Measurements from ENCODE around the gene GPNMB.

GPNMB gene

DNA sequence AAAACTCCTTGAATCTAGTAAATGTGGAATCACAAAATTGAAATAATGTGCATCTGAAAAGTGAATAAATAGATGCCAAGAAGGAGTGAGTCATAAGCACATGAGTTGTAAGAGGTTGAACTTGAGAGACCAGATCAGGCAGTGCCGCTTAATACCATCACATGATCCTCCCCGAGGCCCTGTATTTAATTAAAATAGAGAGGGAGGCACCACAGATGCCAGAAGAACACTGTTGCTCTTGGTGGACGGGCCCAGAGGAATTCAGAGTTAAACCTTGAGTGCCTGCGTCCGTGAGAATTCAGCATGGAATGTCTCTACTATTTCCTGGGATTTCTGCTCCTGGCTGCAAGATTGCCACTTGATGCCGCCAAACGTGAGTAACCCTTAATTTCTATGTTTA is at the start of gene GPNMB:
GPNMB (plus strand) TSS at position 221 of the 400 bp plus-strand sequence; CDS start at position 304, 83 bp downstream.
- TF ChIP-seq GATA3 (IDR thresholded peaks at IDR 0.05; ENCODE audit: low read depth, low read length) = no peak
- TF ChIP-seq GATA2 (IDR thresholded peaks at IDR 0.05; ENCODE audit: low read depth, low read length) = no peak

DNA sequence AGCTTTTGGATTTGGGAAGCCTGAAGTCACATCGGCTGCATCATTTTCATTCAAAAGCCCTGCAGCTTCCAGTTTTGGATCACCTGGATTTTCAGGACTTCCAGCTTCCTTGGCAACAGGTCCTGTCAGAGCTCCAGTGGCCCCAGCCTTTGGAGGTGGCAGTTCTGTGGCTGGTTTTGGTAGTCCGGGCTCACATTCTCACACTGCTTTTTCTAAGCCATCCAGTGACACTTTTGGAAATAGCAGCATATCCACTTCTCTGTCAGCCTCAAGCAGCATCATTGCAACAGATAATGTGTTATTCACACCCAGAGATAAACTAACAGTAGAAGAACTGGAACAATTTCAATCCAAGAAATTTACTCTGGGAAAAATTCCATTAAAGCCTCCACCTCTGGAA is 46.2 kb upstream of the GPNMB start:
- TF ChIP-seq GATA2 (IDR thresholded peaks at IDR 0.05; ENCODE audit: low read depth, low read length) = no peak
- TF ChIP-seq GATA3 (IDR thresholded peaks at IDR 0.05; ENCODE audit: low read depth, low read length) = no peak

GRCh38 chr7:23204241-23204640 is 42.3 kb upstream of the GPNMB start:
- TF ChIP-seq GATA3 (IDR thresholded peaks at IDR 0.05; ENCODE audit: low read depth, low read length) = no peak
- TF ChIP-seq GATA2 (IDR thresholded peaks at IDR 0.05; ENCODE audit: low read depth, low read length) = no peak

DNA sequence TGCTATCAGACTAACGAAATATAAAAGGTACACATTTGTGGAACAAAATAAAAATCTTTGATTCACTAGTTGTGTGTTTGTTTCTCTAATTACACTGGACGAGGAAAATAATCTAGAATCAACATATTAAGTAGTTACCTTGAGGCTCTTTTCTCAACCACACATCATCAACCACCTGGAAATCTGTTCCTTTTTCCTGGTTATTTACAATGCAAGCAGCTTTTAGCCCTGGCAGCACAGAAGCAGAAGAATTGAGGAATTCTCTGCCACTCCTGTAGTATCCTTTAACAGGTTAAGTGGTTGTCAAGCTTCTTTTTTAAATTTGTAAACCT is 41.0 kb upstream of the GPNMB start:
- TF ChIP-seq GATA3 (IDR thresholded peaks at IDR 0.05; ENCODE audit: low read depth, low read length) = no peak
- no peak for TF ChIP-seq GATA2 (IDR thresholded peaks at IDR 0.05; ENCODE audit: low read depth, low read length)

GRCh38 chr7:23205909-23206767 is 40.4 kb upstream of the GPNMB start:
- TF ChIP-seq GATA2 (IDR thresholded peaks at IDR 0.05; ENCODE audit: low read depth, low read length) (no peak), GATA3 (IDR thresholded peaks at IDR 0.05; ENCODE audit: low read depth, low read length) (no peak)

DNA sequence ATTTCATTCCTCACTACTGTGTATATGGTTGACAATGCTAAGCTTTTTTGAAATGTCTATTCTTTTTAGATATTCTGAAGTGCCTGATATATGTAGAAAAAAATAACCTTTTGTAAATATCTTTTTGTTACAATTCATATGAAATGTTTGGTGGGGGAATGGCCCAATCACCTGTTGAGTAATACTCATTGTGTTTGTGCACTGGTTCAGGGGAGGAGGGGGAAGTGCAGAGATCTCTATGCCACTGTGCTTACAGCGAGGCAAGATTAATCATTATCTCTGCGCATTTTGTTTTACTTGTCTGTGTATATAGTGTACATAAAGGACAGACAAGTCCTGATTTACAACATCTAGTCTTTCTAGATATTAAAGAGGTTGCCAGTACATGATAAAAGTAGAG is 39.6 kb upstream of the GPNMB start:
- TF ChIP-seq GATA3 (IDR thresholded peaks at IDR 0.05; ENCODE audit: low read depth, low read length) = no peak
- no peak for TF ChIP-seq GATA2 (IDR thresholded peaks at IDR 0.05; ENCODE audit: low read depth, low read length)

DNA sequence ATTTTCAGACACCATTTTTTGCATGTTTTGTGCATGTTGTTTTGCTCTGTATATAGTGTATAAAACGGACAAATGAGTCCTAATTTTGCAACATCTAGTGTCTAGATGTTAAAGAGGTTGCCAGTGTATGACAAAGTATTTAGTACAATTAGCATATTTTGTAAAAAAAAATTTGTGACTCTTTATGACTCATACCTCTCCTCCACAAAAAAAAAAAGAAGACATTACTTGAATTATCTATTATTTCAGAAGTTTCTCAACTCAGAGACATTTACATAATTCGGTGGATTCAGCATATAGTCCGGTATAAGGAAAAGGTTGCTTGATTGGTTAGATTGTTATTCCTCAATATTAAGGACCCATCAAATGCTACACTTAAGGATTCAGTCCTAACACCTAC is 38.7 kb upstream of the GPNMB start:
- no peak for TF ChIP-seq GATA2 (IDR thresholded peaks at IDR 0.05; ENCODE audit: low read depth, low read length)
- no peak for TF ChIP-seq GATA3 (IDR thresholded peaks at IDR 0.05; ENCODE audit: low read depth, low read length)

DNA sequence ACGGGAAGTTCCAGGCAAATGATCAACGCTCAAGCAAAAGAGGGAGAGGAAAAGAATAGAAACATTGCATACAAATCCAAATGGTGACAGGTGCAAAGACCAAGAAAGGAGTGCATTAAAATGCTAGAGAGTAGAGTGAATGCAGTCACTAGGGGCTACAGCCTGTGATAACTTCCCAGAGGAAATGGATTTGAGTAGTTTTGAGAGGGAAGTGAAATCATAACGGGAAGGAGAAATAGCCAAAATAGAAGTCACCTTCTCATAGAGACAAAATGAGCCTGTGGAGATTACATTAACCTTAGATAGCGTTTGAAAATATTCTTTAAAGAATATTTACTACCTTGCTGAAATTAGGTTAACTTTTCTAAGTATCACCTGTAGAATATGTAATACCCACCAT is 38.3 kb upstream of the GPNMB start:
- TF ChIP-seq GATA2 (IDR thresholded peaks at IDR 0.05; ENCODE audit: low read depth, low read length) (no peak), GATA3 (IDR thresholded peaks at IDR 0.05; ENCODE audit: low read depth, low read length) (no peak)

- TF ChIP-seq GATA2 (IDR thresholded peaks at IDR 0.05; ENCODE audit: low read depth, low read length) = no peak
- TF ChIP-seq GATA3 (IDR thresholded peaks at IDR 0.05; ENCODE audit: low read depth, low read length) = no peak
These were observed 36.1 kb upstream of the GPNMB start for GRCh38 chr7:23210506-23210905.

- no peak for TF ChIP-seq GATA2 (IDR thresholded peaks at IDR 0.05; ENCODE audit: low read depth, low read length)
- TF ChIP-seq GATA3 (IDR thresholded peaks at IDR 0.05; ENCODE audit: low read depth, low read length) = no peak
These were observed 35.0 kb upstream of the GPNMB start for GRCh38 chr7:23211589-23211988.

DNA sequence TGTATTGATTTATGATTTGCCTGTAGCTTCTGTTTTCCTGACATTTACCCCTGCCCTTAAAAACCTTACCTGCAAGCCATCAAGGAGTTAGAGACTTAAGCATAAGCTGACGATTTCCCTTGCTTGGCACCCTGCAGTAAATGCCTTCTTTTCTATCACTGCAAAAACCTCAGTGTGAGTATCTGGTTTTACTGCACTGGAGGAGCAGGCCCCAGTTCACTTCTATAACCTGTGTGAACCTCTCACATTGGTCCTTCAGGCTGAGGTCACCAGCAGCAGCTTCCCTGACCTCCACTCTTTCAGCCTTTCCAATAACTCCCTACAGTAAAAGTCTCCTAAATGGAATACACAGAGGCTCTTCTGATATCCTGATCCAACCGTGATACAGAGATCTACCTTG is 34.2 kb upstream of the GPNMB start:
- TF ChIP-seq GATA2 (IDR thresholded peaks at IDR 0.05; ENCODE audit: low read depth, low read length) = no peak
- TF ChIP-seq GATA3 (IDR thresholded peaks at IDR 0.05; ENCODE audit: low read depth, low read length) = no peak

DNA sequence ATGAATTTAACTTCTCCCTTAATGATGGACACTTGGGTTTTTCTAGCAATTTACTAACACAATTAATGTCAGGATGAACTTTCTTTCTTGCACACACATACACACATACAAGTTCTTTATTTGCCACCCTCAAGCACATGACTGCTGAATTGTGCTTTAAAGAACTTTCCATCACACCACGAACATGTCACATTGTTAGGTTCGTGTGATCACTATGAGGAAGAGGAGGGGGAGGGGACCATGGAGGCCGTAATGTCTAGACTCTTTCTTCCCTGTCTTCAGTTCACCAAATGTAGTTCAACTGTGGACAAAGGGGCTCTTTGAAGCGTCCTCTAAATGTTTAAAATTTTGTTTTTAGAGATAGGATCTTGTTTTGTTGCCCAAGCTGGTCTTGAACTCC is 33.7 kb upstream of the GPNMB start:
- TF ChIP-seq GATA2 (IDR thresholded peaks at IDR 0.05; ENCODE audit: low read depth, low read length) (no peak), GATA3 (IDR thresholded peaks at IDR 0.05; ENCODE audit: low read depth, low read length) (no peak)

DNA sequence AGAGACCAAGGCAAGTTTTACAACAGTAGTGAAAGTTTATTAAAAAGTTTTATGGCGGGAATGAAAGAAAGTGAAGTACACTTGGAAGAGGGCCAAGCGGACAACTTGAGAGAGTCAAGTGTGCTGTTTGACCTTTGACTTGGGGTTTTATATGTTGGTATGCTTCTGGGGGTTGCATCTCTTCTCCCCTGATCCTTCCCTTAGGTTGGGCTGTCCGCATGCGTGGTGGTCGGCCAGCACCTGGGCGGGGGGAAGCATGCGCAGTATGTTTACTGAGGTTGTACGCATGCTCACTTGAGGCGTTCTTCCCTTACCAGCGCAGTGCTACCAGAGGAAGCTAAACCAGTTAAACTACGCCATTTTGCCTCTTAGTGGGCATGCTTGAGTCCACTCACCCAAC is 32.8 kb upstream of the GPNMB start:
- TF ChIP-seq GATA2 (IDR thresholded peaks at IDR 0.05; ENCODE audit: low read depth, low read length) (no peak), GATA3 (IDR thresholded peaks at IDR 0.05; ENCODE audit: low read depth, low read length) (no peak)

- TF ChIP-seq GATA3 (IDR thresholded peaks at IDR 0.05; ENCODE audit: low read depth, low read length) (peak; percentile 92), GATA2 (IDR thresholded peaks at IDR 0.05; ENCODE audit: low read depth, low read length) (peak; percentile 95)
These were observed 32.2 kb upstream of the GPNMB start for GRCh38 chr7:23214423-23214822.

DNA sequence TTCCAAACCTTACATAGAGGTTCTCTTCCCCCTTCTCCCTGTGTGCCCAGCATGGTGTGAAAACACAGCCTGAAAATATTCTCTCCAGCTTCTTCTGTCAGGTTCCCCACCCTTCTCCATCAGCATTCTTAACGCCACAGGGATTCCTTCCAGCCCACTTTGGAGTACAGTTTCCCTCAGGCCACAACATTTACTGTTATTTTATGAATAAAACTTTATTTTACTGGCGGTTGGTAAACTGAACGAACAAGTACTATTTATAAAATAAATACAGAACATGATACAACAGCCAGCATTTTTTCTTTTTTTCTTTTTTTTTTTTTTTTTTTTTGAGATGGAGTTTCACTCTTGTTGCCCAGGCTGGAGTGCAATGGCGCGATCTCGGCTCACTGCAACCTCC is 31.6 kb upstream of the GPNMB start:
- TF ChIP-seq GATA2 (IDR thresholded peaks at IDR 0.05; ENCODE audit: low read depth, low read length) (no peak), GATA3 (IDR thresholded peaks at IDR 0.05; ENCODE audit: low read depth, low read length) (no peak)
